HG03342 (cell line): ENCODE data around the gene ZNF846.
A peak's percentile ranks its signal among the peaks of the same experiment; 100 is the strongest.
"Not testable (repeated sequence)": the region's sequence is repeated elsewhere in the genome, so short reads cannot be mapped to it uniquely, and the experiment has no call there.

ENCODE experiments used
- ATAC-seq: cut with Tn5 transposase; IDR thresholded peaks from one replicate; pipeline ENCODE4 v1.9.1; 2021; ENCODE audit warnings: mild to moderate bottlenecking, moderate library complexity; ENCODE audit not compliant: unreplicated experiment

The ZNF846 gene

GRCh38 chr19:9785367-9786331, 17.1 kb upstream of the ZNF846 start:
- peak; percentile 70 for ATAC-seq

- not testable (repeated sequence) for ATAC-seq
Measured at GRCh38 chr19:9784163-9784496, 15.6 kb upstream of the ZNF846 start.

- ATAC-seq: no peak
Measured at GRCh38 chr19:9782338-9782737, 13.8 kb upstream of the ZNF846 start.

- no peak for ATAC-seq
Measured at GRCh38 chr19:9757544-9758501, 10.7 kb downstream of the ZNF846 start.

- no peak for ATAC-seq
Measured at GRCh38 chr19:9752701-9753443, 15.7 kb downstream of the ZNF846 start.

- ATAC-seq: no peak
Measured at GRCh38 chr19:9751446-9751845, 17.1 kb downstream of the ZNF846 start.

- no peak for ATAC-seq
Measured at GRCh38 chr19:9741476-9742171, 26.9 kb downstream of the ZNF846 start.

- no peak for ATAC-seq
Measured at GRCh38 chr19:9735986-9736385, 32.6 kb downstream of the ZNF846 start.

GRCh38 chr19:9730056-9730455, 38.5 kb downstream of the ZNF846 start:
- not testable (repeated sequence) for ATAC-seq

GRCh38 chr19:9729162-9729561, 39.4 kb downstream of the ZNF846 start:
- no peak for ATAC-seq

- no peak for ATAC-seq
Measured at GRCh38 chr19:9727644-9728043, 40.9 kb downstream of the ZNF846 start.

- ATAC-seq: not testable (repeated sequence)
Measured at GRCh38 chr19:9725508-9726201, 42.9 kb downstream of the ZNF846 start.

GRCh38 chr19:9724157-9724556, 44.4 kb downstream of the ZNF846 start:
- no peak for ATAC-seq

- no peak for ATAC-seq
Measured at GRCh38 chr19:9721861-9722260, 46.7 kb downstream of the ZNF846 start.

- no peak for ATAC-seq
Measured at GRCh38 chr19:9720541-9720940, 48.0 kb downstream of the ZNF846 start.

- no peak for ATAC-seq
Measured at GRCh38 chr19:9711815-9712214, 56.7 kb downstream of the ZNF846 start.

GRCh38 chr19:9709305-9709704, 59.2 kb downstream of the ZNF846 start:
- no peak for ATAC-seq

- no peak for ATAC-seq
Measured at GRCh38 chr19:9705836-9706235, 62.7 kb downstream of the ZNF846 start.

- ATAC-seq: no peak
Measured at GRCh38 chr19:9702186-9702585, 66.4 kb downstream of the ZNF846 start.
